ENCODE results near the gene BCL6.
"Not testable (repeated sequence)": the region's sequence is repeated elsewhere in the genome, so short reads cannot be mapped to it uniquely, and the experiment has no call there.

BCL6 gene

DNA sequence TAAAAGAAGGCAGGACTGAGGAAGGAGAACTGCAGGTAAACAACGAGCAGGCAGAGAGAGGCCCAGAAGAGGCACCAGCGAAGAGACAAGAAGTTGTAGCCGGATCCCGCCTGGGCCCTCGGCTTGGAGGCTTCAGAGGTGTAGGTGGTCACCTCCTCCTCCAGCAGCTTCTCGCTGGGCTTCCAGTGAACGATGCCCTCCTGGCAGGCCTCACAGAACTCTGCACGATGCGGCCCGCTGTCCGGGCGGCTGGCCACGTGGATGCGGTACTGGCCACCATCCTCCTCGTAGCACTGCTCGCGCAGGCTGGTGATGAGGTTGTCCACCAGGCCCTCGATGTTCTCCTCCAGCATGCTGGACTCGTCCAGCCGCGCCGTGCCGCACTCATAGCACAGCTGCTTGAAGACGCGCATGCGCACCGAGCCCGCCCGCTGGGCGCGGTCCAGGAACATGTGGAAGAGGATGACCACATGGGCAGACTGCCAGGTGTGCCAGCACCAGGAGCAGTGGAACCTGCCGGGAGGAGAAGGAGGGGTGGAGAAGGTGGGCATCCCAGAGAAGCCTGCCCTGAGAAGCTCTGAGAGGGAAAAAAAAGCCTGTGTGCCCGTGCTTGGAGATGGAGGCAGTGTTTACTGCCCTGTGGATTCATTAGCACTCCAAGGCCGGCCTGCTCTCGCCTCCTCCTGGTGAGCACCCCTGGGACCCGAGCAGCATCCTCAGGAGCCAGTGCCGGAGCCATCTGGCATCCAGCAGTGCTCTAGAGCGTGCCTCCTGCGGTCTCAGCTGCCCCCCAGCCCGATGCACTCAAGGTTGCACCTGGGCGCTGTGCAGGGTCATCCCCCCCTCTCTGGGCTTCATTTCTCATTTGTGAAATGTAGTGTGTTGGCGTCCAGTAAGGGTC is 46.5 kb downstream of the BCL6 start:
- H3K36me3 Mint-ChIP-seq (ENCODE audit: low read depth), result no peaks in the 10 kb centered on the region
- H3K4me3 Mint-ChIP-seq, result no peak overlapping the region
- H3K27me3 Mint-ChIP-seq (ENCODE audit: low read depth), result peaks cover 13% of the 10 kb centered on the region
- H3K27ac Mint-ChIP-seq, result no peak overlapping the region
- H3K9me3 Mint-ChIP-seq, result no peaks in the 10 kb centered on the region
- H3K4me1 Mint-ChIP-seq (ENCODE audit: low read depth), result no peaks in the 10 kb centered on the region

DNA sequence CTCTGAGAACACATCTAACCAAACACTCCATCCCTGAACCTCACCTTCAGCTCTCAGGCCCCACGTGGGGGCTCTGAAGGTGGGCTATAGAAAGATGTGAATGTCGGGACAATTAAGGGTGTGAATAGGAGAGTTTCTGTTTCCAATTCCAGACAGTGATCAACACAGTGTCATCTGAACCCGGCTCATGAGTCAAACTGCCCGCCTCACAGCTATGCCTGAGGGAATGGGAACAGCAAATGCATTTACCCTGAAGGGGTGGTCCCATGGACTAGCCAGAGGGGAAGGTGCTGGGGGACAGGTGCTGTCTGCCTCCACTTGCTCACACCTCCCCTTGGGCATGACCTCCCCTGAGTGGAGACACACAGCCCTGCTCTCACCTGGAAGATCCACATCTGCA is 49.2 kb downstream of the BCL6 start:
- Mint-ChIP-seq H3K27ac (no peak overlapping the region), H3K36me3 (ENCODE audit: low read depth) (no peaks in the 10 kb centered on the region), H3K9me3 (no peaks in the 10 kb centered on the region), H3K4me1 (ENCODE audit: low read depth) (no peaks in the 10 kb centered on the region), H3K27me3 (ENCODE audit: low read depth) (peaks cover 27% of the 10 kb centered on the region), H3K4me3 (no peak overlapping the region)

DNA sequence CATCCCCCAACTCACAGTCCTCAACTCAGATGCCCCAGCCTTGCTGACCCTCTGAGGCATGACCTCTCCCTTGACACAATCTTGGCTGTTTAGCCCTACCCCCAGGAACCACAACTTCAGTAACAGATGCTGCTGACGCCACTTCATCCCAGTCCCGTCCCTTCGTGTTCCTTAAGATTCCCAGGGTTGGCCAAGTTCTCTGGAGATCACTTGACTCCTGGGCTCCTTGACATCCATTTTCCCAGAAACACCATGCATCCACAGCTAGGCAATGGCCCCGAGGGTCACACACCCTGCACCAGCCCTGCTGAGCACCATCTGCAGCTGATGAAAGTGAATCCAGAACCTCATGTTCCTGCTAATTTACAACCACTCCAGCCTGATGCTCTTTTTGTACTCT is 49.8 kb downstream of the BCL6 start:
- Mint-ChIP-seq H3K27ac (no peak overlapping the region), H3K4me3 (no peak overlapping the region)

DNA sequence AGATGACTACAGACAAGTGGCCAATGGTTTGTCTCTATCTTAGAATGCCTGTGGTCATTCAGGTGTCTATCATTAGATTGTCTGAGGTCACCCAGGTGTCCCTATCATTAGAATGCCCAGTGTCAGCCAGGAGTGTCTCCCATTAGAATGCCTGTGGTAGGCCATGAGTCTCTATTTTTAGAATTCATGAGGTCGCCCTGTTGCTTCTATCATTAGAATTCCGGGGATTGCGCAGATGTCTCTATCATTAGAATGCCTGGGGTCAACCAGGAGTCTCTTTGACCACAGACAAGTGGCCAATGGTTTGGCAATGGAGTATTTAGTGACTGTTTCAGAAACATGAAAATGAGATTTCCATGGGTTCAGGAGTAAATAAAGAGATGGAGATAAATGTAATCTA is 50.5 kb downstream of the BCL6 start:
- Mint-ChIP-seq H3K4me1 (ENCODE audit: low read depth) (no peaks in the 10 kb centered on the region), H3K9me3 (no peaks in the 10 kb centered on the region), H3K36me3 (ENCODE audit: low read depth) (no peaks in the 10 kb centered on the region), H3K27me3 (ENCODE audit: low read depth) (peaks cover 30% of the 10 kb centered on the region), H3K27ac (no peak overlapping the region), H3K4me3 (no peak overlapping the region)

More for the DNA sequence above, 49.8 kb downstream of the BCL6 start:
- H3K36me3 Mint-ChIP-seq (ENCODE audit: low read depth), result no peaks in the 10 kb centered on the region
- no peaks in the 10 kb centered on the region for H3K9me3 Mint-ChIP-seq
- no peaks in the 10 kb centered on the region for H3K4me1 Mint-ChIP-seq (ENCODE audit: low read depth)
- peaks cover 30% of the 10 kb centered on the region for H3K27me3 Mint-ChIP-seq (ENCODE audit: low read depth)

DNA sequence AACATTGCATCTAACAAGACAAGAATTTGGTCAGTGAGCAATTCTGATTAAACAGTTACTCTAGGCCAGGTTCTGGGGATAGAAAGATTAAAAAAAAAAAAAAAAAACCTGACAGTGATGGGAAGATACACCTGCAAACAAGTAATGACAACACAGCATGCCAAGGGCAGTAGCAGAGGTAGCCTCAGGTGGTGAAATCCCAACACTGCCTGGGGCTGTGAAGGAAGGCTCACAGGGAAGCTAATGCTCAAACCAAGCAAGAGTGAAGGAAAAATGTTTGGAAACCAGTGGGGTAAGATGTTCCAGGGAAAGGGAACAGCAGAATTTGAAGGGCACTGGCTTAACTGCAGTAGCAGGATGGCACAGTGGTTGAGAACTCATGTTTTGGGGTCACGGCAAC is 51.8 kb downstream of the BCL6 start:
- no peak overlapping the region for H3K4me3 Mint-ChIP-seq
- no peaks in the 10 kb centered on the region for H3K4me1 Mint-ChIP-seq (ENCODE audit: low read depth)
- H3K36me3 Mint-ChIP-seq (ENCODE audit: low read depth), result no peaks in the 10 kb centered on the region
- H3K27me3 Mint-ChIP-seq (ENCODE audit: low read depth), result peaks cover 35% of the 10 kb centered on the region
- H3K27ac Mint-ChIP-seq, result no peak overlapping the region
- H3K9me3 Mint-ChIP-seq, result no peaks in the 10 kb centered on the region

DNA sequence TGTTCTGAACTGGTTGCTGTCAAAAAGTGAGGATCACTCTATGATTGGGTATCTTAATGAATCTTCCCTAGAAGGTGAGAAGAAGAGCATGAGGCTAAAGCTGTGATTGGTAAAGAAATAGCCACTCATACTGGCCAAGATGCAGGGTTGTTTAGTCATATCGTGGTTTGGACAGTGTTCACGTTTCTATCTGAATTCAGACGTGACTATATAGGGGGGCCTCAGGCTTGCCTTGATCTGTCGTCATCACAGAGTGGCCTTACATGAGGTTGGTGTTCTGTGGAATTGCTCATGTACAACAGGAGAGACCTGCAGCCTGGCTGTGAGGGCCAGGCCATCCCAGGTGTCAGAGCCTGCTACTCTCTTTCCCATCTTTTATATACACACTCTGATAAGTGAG is 55.3 kb downstream of the BCL6 start:
- Mint-ChIP-seq H3K4me1 (ENCODE audit: low read depth) (peaks cover 1% of the 10 kb centered on the region), H3K36me3 (ENCODE audit: low read depth) (no peaks in the 10 kb centered on the region), H3K27ac (no peak overlapping the region), H3K9me3 (peaks cover 10% of the 10 kb centered on the region), H3K27me3 (ENCODE audit: low read depth) (peaks cover 45% of the 10 kb centered on the region), H3K4me3 (no peak overlapping the region)

DNA sequence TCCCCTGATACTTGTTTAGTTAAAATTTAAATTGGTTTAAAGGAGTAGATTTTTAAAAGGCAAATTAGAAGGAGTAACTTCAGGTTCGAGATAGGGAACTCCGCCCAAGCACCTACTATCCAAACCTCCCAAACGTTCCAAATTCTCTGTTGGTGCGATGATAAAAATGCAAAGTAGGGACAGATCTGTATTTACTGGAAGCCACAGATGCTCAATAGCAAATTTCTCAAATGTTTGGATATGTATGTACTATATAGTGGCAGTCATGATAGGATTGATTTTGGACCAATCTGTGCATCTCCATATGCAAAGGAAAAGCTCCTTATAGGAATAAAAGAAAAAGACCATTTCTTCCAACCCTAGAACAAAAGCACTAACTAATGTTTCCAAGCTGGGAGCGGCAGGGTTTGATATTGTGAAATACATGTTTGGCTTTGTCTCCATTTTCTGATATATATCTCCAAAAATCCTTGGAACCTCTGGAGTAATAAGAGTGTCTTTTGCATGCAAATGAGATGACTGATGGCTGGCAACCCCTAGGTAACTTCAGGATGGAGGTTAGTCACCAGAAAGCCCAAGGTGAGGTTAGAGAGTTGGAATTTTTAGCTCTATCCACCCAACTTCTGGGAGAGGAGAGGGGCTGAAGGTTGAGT is 58.5 kb downstream of the BCL6 start:
- peaks cover 38% of the 10 kb centered on the region for H3K27me3 Mint-ChIP-seq (ENCODE audit: low read depth)
- H3K36me3 Mint-ChIP-seq (ENCODE audit: low read depth), result no peaks in the 10 kb centered on the region
- H3K9me3 Mint-ChIP-seq, result peaks cover 10% of the 10 kb centered on the region
- peaks cover 3% of the 10 kb centered on the region for H3K4me1 Mint-ChIP-seq (ENCODE audit: low read depth)
- no peak overlapping the region for H3K4me3 Mint-ChIP-seq
- H3K27ac Mint-ChIP-seq, result no peak overlapping the region

DNA sequence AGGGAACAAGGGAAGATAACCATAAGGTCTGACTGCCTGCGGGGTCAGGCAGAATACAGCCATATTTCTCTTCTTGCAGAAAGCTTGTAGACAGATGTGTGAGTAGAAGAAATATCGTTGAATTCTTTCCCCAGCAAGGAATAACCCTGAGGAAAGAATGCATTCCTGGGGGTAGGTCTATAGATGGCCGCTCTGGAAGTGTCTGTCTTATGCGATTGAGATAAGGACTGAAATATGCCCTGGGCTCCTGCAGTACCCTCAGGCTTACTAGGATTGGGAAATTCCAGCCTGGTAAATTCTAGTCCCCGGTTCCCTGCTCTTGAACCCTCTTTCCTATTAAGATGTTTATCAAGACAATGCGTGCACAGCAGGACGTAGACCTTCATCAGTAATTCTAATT is 59.3 kb downstream of the BCL6 start:
- Mint-ChIP-seq H3K27me3 (ENCODE audit: low read depth) (peaks cover 30% of the 10 kb centered on the region), H3K36me3 (ENCODE audit: low read depth) (no peaks in the 10 kb centered on the region), H3K4me1 (ENCODE audit: low read depth) (peaks cover 3% of the 10 kb centered on the region), H3K9me3 (peaks cover 10% of the 10 kb centered on the region), H3K27ac (no peak overlapping the region), H3K4me3 (no peak overlapping the region)

DNA sequence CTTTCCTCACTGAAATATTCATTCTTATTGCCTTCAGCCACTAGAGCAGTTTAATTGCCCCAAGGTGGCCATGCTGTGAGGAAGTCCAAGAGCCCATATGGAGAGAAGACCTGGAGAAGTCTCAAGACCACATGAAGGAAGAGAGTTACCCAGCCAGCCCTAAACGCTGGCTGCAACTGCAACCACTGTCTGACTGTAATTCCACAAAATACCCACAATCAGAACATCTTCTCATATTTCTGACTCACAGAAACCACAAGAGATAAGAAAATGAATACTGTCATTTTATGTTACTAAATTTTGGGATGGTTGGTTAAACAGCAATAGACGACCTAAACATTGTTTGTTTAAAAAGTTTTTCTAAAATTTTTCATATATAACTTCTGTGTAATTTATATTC is 60.4 kb downstream of the BCL6 start:
- H3K27me3 Mint-ChIP-seq (ENCODE audit: low read depth), result peaks cover 33% of the 10 kb centered on the region
- no peak overlapping the region for H3K27ac Mint-ChIP-seq
- peaks cover 3% of the 10 kb centered on the region for H3K4me1 Mint-ChIP-seq (ENCODE audit: low read depth)
- no peak overlapping the region for H3K4me3 Mint-ChIP-seq
- no peaks in the 10 kb centered on the region for H3K36me3 Mint-ChIP-seq (ENCODE audit: low read depth)
- peaks cover 10% of the 10 kb centered on the region for H3K9me3 Mint-ChIP-seq

DNA sequence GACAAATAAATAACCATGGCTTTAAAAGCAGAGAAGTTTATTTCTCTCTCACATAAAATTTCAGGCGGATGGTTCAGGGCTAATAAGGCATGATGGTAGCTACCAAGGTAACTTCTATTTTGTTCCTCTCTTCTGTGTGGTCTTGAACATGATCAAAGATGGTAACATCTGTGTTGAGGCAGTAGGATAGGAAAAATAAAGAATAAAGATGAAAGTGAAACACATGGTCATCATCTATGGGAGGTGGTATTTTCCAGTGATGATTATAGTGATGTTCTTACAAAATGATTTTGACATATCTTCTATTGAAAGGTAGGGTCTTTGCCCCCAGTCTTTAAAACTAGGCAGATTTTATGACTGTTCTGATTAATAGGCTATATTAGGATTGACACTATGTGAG is 60.8 kb downstream of the BCL6 start:
- Mint-ChIP-seq H3K4me1 (ENCODE audit: low read depth) (peaks cover 3% of the 10 kb centered on the region), H3K9me3 (peaks cover 10% of the 10 kb centered on the region), H3K4me3 (no peak overlapping the region), H3K27me3 (ENCODE audit: low read depth) (peaks cover 36% of the 10 kb centered on the region), H3K27ac (no peak overlapping the region), H3K36me3 (ENCODE audit: low read depth) (no peaks in the 10 kb centered on the region)

DNA sequence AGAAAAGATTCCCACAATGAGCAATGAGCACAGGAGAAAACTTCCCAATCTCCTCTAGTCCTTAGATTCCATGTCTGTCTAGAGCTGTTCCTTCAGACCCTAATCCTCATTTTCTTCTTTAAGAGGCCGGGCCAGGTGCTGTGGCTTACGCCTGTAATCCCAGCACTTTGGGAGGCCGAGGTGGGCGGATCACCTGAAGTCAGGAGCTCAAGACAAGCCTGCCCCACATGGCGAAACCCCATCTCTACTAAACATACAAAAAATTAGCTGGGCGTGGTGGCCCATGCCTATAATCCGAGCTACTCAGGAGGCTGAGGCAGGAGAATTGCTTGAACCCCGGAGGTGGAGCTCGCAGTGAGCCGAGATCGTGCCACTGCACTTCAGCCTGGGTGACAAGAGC is 63.5 kb downstream of the BCL6 start:
- H3K36me3 Mint-ChIP-seq (ENCODE audit: low read depth); H3K27ac Mint-ChIP-seq; H3K4me1 Mint-ChIP-seq (ENCODE audit: low read depth); H3K4me3 Mint-ChIP-seq; H3K9me3 Mint-ChIP-seq: not testable (repeated sequence)
- H3K27me3 Mint-ChIP-seq (ENCODE audit: low read depth), result peaks cover 45% of the 10 kb centered on the region

DNA sequence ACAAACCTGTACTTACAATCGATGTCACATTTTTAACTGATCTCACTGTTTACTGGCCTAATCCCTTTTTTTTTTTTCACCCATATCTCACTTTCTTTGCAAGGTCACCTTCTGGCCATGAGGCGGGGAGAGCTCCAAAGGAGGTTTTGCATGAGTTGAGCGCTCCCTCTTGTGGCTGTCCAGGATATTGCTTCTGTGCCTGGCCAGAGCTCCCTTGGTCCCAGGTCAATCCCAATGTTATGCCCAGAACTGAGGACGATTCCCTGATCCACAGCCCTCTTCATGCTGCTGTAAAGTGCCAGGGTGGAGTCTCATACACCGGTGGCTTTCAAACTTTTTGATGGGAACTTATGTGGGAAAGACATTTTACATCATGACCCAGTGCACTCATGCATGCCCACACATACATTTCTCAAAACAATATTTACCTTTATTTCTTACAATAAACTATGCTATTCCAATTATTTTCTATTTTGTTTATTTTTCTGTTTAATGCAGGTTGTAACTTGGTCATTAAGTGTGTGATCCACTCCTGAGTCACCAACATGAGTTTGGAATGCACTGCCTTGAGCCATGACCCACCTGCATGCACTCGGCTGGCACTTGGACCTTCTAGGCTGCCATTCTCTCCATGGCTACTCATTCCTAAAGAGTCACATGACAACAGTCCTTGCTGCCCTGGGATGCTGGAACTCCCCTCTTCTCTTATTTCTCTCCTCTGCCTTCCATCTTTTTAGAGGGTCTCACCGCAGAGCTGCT is 65.5 kb downstream of the BCL6 start:
- no peak overlapping the region for H3K4me3 Mint-ChIP-seq
- no peaks in the 10 kb centered on the region for H3K36me3 Mint-ChIP-seq (ENCODE audit: low read depth)
- H3K27me3 Mint-ChIP-seq (ENCODE audit: low read depth), result peaks cover 37% of the 10 kb centered on the region
- H3K9me3 Mint-ChIP-seq, result no peaks in the 10 kb centered on the region
- peaks cover 1% of the 10 kb centered on the region for H3K4me1 Mint-ChIP-seq (ENCODE audit: low read depth)
- H3K27ac Mint-ChIP-seq, result no peak overlapping the region

DNA sequence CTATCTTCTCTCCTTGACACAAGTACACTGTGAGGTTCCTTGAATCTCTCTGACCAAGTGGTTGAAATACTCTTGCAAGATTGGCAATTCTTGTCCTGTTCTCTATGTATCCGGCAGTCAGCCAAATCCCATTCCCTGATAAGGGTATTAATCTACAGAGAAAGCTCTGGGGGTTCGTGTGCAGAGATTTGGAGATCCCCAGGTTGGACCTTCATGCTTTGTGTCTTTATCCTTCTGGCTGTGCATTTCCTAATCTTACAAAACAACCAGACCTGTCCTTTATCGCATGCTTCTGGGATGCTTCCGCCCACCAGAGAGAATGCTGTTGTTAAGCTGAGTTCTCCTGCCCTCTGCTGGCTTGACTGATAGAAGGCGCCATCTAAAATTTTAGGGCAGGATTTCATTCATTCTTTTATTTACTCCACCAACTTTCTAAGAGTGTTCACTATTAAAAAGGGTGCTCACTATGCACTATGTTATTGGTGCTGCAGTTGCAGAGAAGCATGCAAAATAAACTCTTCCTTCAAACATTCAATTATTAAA is 66.5 kb downstream of the BCL6 start:
- Mint-ChIP-seq H3K27me3 (ENCODE audit: low read depth) (peaks cover 47% of the 10 kb centered on the region), H3K4me3 (no peak overlapping the region), H3K27ac (no peak overlapping the region), H3K9me3 (no peaks in the 10 kb centered on the region), H3K36me3 (ENCODE audit: low read depth) (no peaks in the 10 kb centered on the region), H3K4me1 (ENCODE audit: low read depth) (no peaks in the 10 kb centered on the region)

DNA sequence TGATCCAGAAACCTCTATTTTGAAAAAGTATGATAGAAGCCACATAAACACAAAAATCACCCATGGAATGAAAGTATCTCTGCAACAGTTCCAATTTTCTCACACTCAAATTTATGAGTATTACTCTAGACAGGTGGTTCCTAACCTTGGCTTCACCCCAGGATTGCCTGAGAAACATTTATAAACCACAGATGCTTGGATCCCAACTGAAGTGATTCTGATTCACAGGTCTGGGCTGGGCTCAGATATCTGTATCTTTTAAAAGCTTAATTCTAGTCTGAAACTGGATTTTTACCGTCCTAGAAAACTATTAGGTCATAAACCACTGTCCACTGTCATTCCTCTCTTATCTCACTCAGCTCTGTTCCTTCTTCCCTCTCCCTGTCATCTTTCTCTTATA is 67.7 kb downstream of the BCL6 start:
- H3K27me3 Mint-ChIP-seq (ENCODE audit: low read depth), result peaks cover 42% of the 10 kb centered on the region
- H3K9me3 Mint-ChIP-seq, result no peaks in the 10 kb centered on the region
- no peak overlapping the region for H3K27ac Mint-ChIP-seq
- H3K4me3 Mint-ChIP-seq, result no peak overlapping the region
- no peaks in the 10 kb centered on the region for H3K36me3 Mint-ChIP-seq (ENCODE audit: low read depth)
- no peaks in the 10 kb centered on the region for H3K4me1 Mint-ChIP-seq (ENCODE audit: low read depth)

All from T-helper 1 cell treated with Interleukin-12 subunit alpha and Interleukin-12 subunit beta and Interleukin-4 antibody, amounts not matched to agents 30 μg/mL and 1 μg/mL, for 36 hours (primary cell).